Liver (tissue), 3 donors: Measurements from ENCODE around the gene CCR2.

ENCODE experiments used
- FOXA1 ChIP-seq: IDR thresholded peaks from 2 replicates; pipeline ENCODE4 v1.6.1; 2016; ENCODE audit warnings: antibody characterized with exemption
- JUND ChIP-seq, 2 donors: IDR thresholded peaks; 2 replicates each; pipeline ENCODE4 v1.6.1; 2016; ENCODE audit warnings: antibody characterized with exemption in 2 of 2
- RAD21 ChIP-seq, 2 donors: IDR thresholded peaks; 2 replicates each; pipeline ENCODE4 v1.6.1; 2016; ENCODE audit warnings: antibody characterized with exemption in 2 of 2, mild to moderate bottlenecking in 2 of 2
- YY1 ChIP-seq: IDR thresholded peaks from 2 replicates; pipeline ENCODE4 v1.6.1; 2016; ENCODE audit warnings: antibody characterized with exemption, mild to moderate bottlenecking
- TF ChIP-seq, protein P1 (sequence below): fragments of 150-350 bp; IDR thresholded peaks from 2 replicates; pipeline ENCODE4 v1.5.1; 2017; ENCODE audit warnings: improper control_type of control experiment, low read depth, low read length; ENCODE audit not compliant: missing input control
- donor health status: healthy.
- donor health status: healthy.

DNA sequence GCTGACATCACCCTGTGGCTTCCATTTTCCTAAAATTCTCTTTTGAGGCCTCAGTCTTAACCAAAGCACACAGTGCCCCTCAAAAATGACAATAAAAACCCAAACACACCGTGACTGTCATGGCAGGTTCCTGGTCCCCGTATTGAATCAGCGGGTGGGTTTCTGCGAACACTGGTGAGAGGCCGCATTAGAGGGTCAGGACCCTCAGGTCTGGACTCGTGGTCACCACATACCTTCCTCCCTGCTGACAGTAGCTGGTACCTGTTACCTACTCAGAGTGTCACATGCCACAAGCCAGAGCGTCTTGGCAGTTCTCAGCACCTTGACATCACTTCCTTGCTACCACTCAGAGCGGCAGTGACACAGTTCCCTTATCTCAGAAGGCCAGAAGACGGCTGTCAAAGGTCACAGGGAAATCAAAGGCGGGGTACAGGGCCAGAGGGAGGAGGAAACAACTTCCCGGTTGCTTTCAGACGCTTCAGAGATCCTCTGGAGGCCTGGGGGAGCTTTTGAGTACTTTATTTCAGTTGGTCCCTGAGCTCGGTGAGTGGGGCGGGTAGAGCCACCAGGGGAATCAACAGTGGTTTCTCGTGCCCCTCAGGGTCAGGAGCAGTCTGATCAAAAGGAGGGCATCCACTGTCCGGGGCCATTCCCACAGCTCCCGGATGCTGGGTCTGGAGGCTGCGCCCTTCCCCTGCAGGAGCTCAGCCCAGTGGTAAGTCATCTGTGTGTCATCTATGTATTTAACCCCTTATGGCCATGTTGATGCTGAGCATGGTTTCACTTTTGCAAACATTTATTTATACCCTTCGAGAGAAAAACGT, 53.1 kb downstream of the CCR2 start, which contains the start of the genes CCR5AS and CCRL2:
- TF ChIP-seq, protein P1, sequence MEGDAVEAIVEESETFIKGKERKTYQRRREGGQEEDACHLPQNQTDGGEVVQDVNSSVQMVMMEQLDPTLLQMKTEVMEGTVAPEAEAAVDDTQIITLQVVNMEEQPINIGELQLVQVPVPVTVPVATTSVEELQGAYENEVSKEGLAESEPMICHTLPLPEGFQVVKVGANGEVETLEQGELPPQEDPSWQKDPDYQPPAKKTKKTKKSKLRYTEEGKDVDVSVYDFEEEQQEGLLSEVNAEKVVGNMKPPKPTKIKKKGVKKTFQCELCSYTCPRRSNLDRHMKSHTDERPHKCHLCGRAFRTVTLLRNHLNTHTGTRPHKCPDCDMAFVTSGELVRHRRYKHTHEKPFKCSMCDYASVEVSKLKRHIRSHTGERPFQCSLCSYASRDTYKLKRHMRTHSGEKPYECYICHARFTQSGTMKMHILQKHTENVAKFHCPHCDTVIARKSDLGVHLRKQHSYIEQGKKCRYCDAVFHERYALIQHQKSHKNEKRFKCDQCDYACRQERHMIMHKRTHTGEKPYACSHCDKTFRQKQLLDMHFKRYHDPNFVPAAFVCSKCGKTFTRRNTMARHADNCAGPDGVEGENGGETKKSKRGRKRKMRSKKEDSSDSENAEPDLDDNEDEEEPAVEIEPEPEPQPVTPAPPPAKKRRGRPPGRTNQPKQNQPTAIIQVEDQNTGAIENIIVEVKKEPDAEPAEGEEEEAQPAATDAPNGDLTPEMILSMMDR: no peak
- TF ChIP-seq JUND (IDR thresholded peaks at IDR 0.05): no peak
- TF ChIP-seq YY1: no peak
- no peak for TF ChIP-seq FOXA1
- no peak for TF ChIP-seq RAD21 (IDR thresholded peaks at IDR 0.05)
